ENCODE results near the gene KCNQ1. TPM values are rescaled to one million over a fixed set of nuclear protein-coding genes. Genes with fewer than 3 reads are reported as not detected.

KCNQ1 gene
- polyA plus RNA-seq, 1 donor (not counting 4 experiments of a cell fraction or from before 2014, with no cell fraction given), result not detected

- no peak overlapping the region for H3K27ac ChIP-seq (ENCODE audit: control insufficient read depth, insufficient read depth, low read length)
Observed at GRCh38 chr11:2777386-2777785, 332.6 kb downstream of the KCNQ1 start.

GRCh38 chr11:2777871-2778629 is 333.2 kb downstream of the KCNQ1 start:
- H3K4me2 ChIP-seq (ENCODE audit: control insufficient read depth, extremely low read depth, insufficient read depth, low read depth, low read length), result no peak overlapping the region
- no peaks in the 10 kb centered on the region for H3K36me3 ChIP-seq (ENCODE audit: control insufficient read depth in 2 of 2, extremely low read depth in 1 of 2, insufficient read depth in 2 of 2, low read length in 2 of 2)
- H3K27me3 ChIP-seq (ENCODE audit: control insufficient read depth, extremely low read depth, insufficient read depth, low read length), result peaks cover 38% of the 10 kb centered on the region
- H3K9me1 ChIP-seq (ENCODE audit: control insufficient read depth, extremely low read depth, insufficient read depth, low read length), result no peaks in the 10 kb centered on the region
- dilution Hi-C loops (cut with MboI; ENCODE audit: extremely low pct_ligation_motif_present, low sequenced_read_pairs), result no loop called here
- H3K9ac ChIP-seq (ENCODE audit: control insufficient read depth, extremely low read depth, insufficient read depth, low read length), result no peak overlapping the region
- H3K79me2 ChIP-seq (ENCODE audit: control insufficient read depth, insufficient read depth, low read length), result no peaks in the 10 kb centered on the region
- H3K9me3 ChIP-seq (ENCODE audit: control insufficient read depth, low read depth, low read length), result no peaks in the 10 kb centered on the region
- H3K4me3 ChIP-seq (ENCODE audit: control insufficient read depth in 2 of 3, extremely low read depth in 1 of 3, insufficient read depth in 2 of 3, low read depth in 1 of 3, low read length in 3 of 3), result no peak overlapping the region
- H4K20me1 ChIP-seq (ENCODE audit: control insufficient read depth, extremely low read depth, insufficient read depth, low read length), result no peaks in the 10 kb centered on the region
- H3K27ac ChIP-seq (ENCODE audit: control insufficient read depth, insufficient read depth, low read length), result no peak overlapping the region
- peaks cover 9% of the 10 kb centered on the region for H3K4me1 ChIP-seq (ENCODE audit: control insufficient read depth, extremely low read depth, insufficient read depth, low read length)
- FAIRE-seq (no peak), DNase-seq (ENCODE audit: low read depth, low spot score) (no peak)
- H2AFZ ChIP-seq (ENCODE audit: control insufficient read depth, low read length), result no peak overlapping the region
- TF ChIP-seq CTCF (optimal IDR thresholded peaks at IDR 0.05 in 1 of 3, IDR thresholded peaks at IDR 0.05 in 1 of 3, conservative IDR thresholded peaks at IDR 0.05 in 1 of 3; ENCODE audit: extremely low read depth in 1 of 3, insufficient read depth in 2 of 3, low read length in 3 of 3) (no peak), EZH2 (IDR thresholded peaks at IDR 0.05; ENCODE audit: low read length) (no peak)

More at GRCh38 chr11:2777386-2777785, 332.6 kb downstream of the KCNQ1 start:
- Histone ChIP-seq H3K27me3 (ENCODE audit: control insufficient read depth, extremely low read depth, insufficient read depth, low read length) (peaks cover 43% of the 10 kb centered on the region), H3K9me1 (ENCODE audit: control insufficient read depth, extremely low read depth, insufficient read depth, low read length) (no peaks in the 10 kb centered on the region), H3K4me3 (ENCODE audit: control insufficient read depth in 2 of 3, extremely low read depth in 1 of 3, insufficient read depth in 2 of 3, low read depth in 1 of 3, low read length in 3 of 3) (no peak overlapping the region), H3K4me2 (ENCODE audit: control insufficient read depth, extremely low read depth, insufficient read depth, low read depth, low read length) (no peak overlapping the region), H3K36me3 (ENCODE audit: control insufficient read depth in 2 of 2, extremely low read depth in 1 of 2, insufficient read depth in 2 of 2, low read length in 2 of 2) (no peaks in the 10 kb centered on the region), H4K20me1 (ENCODE audit: control insufficient read depth, extremely low read depth, insufficient read depth, low read length) (no peaks in the 10 kb centered on the region), H2AFZ (ENCODE audit: control insufficient read depth, low read length) (no peak overlapping the region), H3K4me1 (ENCODE audit: control insufficient read depth, extremely low read depth, insufficient read depth, low read length) (peaks cover 9% of the 10 kb centered on the region), H3K9ac (ENCODE audit: control insufficient read depth, extremely low read depth, insufficient read depth, low read length) (no peak overlapping the region), H3K79me2 (ENCODE audit: control insufficient read depth, insufficient read depth, low read length) (no peaks in the 10 kb centered on the region), H3K9me3 (ENCODE audit: control insufficient read depth, low read depth, low read length) (no peaks in the 10 kb centered on the region)
- DNase-seq (ENCODE audit: low read depth, low spot score), result no peak
- FAIRE-seq, result no peak
- no peak for TF ChIP-seq CTCF (optimal IDR thresholded peaks at IDR 0.05 in 1 of 3, IDR thresholded peaks at IDR 0.05 in 1 of 3, conservative IDR thresholded peaks at IDR 0.05 in 1 of 3; ENCODE audit: extremely low read depth in 1 of 3, insufficient read depth in 2 of 3, low read length in 3 of 3)
- no peak for TF ChIP-seq EZH2 (IDR thresholded peaks at IDR 0.05; ENCODE audit: low read length)
- dilution Hi-C loops (cut with MboI; ENCODE audit: extremely low pct_ligation_motif_present, low sequenced_read_pairs), result no loop called here

All from keratinocyte (primary cell).